ENCODE results near the gene GADD45G. TPM values are rescaled to one million over a fixed set of nuclear protein-coding genes. Genes with fewer than 3 reads are reported as not detected.

Gene GADD45G
- polyA plus RNA-seq, 1 of the 3 experiments (the other 2 are of a cell fraction) = 1.3 TPM

GRCh38 chr9:89605465-89606048 lies 745 bp downstream of the GADD45G start:
- no peaks in the 10 kb centered on the region for H3K79me2 ChIP-seq (ENCODE audit: insufficient read depth)
- H3F3A ChIP-seq (replicated peaks; ENCODE audit: insufficient read depth) = peaks cover 27% of the 10 kb centered on the region
- ChIA-PET POLR2A (interaction anchor here (0.5 to 8.4 kb wide), 32 partner anchors 8 to 494 kb away, joined by 3 to 134 read pairs (median 4); no protein-coding TSS in a partner anchor), CTCF (interaction anchor here (0.7 to 17.1 kb wide), 12 partner anchors 18 to 498 kb away, joined by 3 to 604 read pairs (median 8); no protein-coding TSS in a partner anchor)
- no peaks in the 10 kb centered on the region for H3K9me2 ChIP-seq
- WGBS (ENCODE audit: low lambda C conversion rate) = 30% methylated on average over 26 of the region's 57 CpGs
- H2AFZ ChIP-seq (ENCODE audit: low read depth) = peak overlapping the region; percentile 86; the same call in 1 of the 2 replicates
- H3K9me3 ChIP-seq = no peaks in the 10 kb centered on the region
- peaks cover 7% of the 10 kb centered on the region; the same call in 1 of the 2 replicates for H3K27me3 ChIP-seq (ENCODE audit: insufficient read depth)
- TF ChIP-seq RCOR1 (IDR thresholded peaks at IDR 0.05; ENCODE audit: low read length) (no peak), FOXJ3 (CRISPR knock-in tag; IDR thresholded peaks at IDR 0.05) (peak; percentile 53; the same call in 1 of the 2 replicates)
- peak overlapping the region; percentile 32; the same call in 1 of the 2 replicates for H3K9ac ChIP-seq
- peak; percentile 72 for DNase-seq
- H3K4me3 ChIP-seq (ENCODE audit: low read depth in 2 of 2, low read length in 1 of 2) = peak overlapping the region; percentile 47 to 61; a peak in 3 of 4 replicates
- peaks cover 24 to 37% of the 10 kb centered on the region in 2 experiments for H3K4me1 ChIP-seq (ENCODE audit: control insufficient read depth in 1 of 2, insufficient read depth in 2 of 2, low read depth in 1 of 2, low read length in 1 of 2)
- H3K4me2 ChIP-seq = peak overlapping the region; percentile 91
- H4K20me1 ChIP-seq (ENCODE audit: insufficient read depth) = no peaks in the 10 kb centered on the region
- no peaks in the 10 kb centered on the region for H3K36me3 ChIP-seq (replicated peaks in 1 of 2; ENCODE audit: control insufficient read depth in 1 of 2, insufficient read depth in 2 of 2, low read length in 1 of 2)
- peak overlapping the region in 1 of 2 experiments; percentile 91; a peak in 2 of 4 replicates for H3K27ac ChIP-seq (ENCODE audit: low read depth in 2 of 2, low read length in 1 of 2)

DNA sequence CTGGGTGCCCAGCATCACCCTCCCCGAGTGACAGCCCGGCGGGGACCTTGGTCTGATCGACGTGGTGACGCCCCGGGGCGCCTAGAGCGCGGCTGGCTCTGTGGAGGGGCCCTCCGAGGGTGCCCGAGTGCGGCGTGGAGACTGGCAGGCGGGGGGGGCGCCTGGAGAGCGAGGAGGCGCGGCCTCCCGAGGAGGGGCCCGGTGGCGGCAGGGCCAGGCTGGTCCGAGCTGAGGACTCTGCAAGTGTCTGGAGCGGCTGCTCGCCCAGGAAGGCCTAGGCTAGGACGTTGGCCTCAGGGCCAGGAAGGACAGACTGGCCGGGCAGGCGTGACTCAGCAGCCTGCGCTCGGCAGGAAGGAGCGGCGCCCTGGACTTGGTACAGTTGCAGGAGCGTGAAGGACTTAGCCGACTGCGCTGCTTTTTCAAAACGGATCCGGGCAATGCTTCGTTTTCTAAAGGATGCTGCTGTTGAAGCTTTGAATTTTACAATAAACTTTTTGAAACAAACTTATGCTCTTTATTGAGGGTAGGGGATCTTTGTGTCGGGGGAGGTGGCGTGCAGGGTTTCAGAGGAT lies 1.3 kb downstream of the GADD45G start:
- H3K9ac ChIP-seq = peak overlapping the region; percentile 32; the same call in 1 of the 2 replicates
- H2AFZ ChIP-seq (ENCODE audit: low read depth) = peak overlapping the region; percentile 86; the same call in 1 of the 2 replicates
- 8% methylated on average over 28 of the region's 40 CpGs for WGBS (ENCODE audit: low lambda C conversion rate)
- ChIA-PET CTCF (interaction anchor here (0.7 to 17.1 kb wide), 9 partner anchors 18 to 497 kb away, joined by 3 to 604 read pairs (median 5); no protein-coding TSS in a partner anchor), POLR2A (interaction anchor here (0.6 to 8.4 kb wide), 9 partner anchors 14 to 566 kb away, joined by 3 to 134 read pairs (median 7); no protein-coding TSS in a partner anchor)
- H3K79me2 ChIP-seq (ENCODE audit: insufficient read depth) = no peaks in the 10 kb centered on the region
- no peak for TF ChIP-seq USF2 (IDR thresholded peaks at IDR 0.05; ENCODE audit: borderline replicate concordance, low read depth, low read length)
- TF ChIP-seq RCOR1 (IDR thresholded peaks at IDR 0.05; ENCODE audit: low read length) = 0 out of 2 replicates have a peak, but pooled peaks have one; percentile 9
- no peak for TF ChIP-seq NFIC (IDR thresholded peaks at IDR 0.05; ENCODE audit: borderline replicate concordance)
- no peak for TF ChIP-seq TEAD4 (IDR thresholded peaks at IDR 0.05; ENCODE audit: borderline replicate concordance, insufficient read depth)
- no peak; the same call in 1 of the 2 replicates for TF ChIP-seq GABPA (IDR thresholded peaks at IDR 0.05; ENCODE audit: low read depth)
- TF ChIP-seq CHD2 (IDR thresholded peaks at IDR 0.05; ENCODE audit: low read length, partially characterized antibody) = no peak
- no peak for TF ChIP-seq PBX3 (IDR thresholded peaks at IDR 0.05)
- TF ChIP-seq FOXM1 (IDR thresholded peaks at IDR 0.05; ENCODE audit: low read depth) = no peak
- TF ChIP-seq ELF1 (IDR thresholded peaks at IDR 0.05) = peak; percentile 58; the same call in 1 of the 2 replicates
- TF ChIP-seq, protein P1, sequence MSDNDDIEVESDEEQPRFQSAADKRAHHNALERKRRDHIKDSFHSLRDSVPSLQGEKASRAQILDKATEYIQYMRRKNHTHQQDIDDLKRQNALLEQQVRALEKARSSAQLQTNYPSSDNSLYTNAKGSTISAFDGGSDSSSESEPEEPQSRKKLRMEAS (IDR thresholded peaks at IDR 0.05; ENCODE audit: low read depth) = peak; percentile 65
- TF ChIP-seq FOXJ3 (CRISPR knock-in tag; IDR thresholded peaks at IDR 0.05) = peak; percentile 22; the same call in 1 of the 2 replicates
- no peak for TF ChIP-seq TAF1 (IDR thresholded peaks at IDR 0.05; ENCODE audit: borderline replicate concordance, low read depth, low read length)
- TF ChIP-seq FOSL2 (IDR thresholded peaks at IDR 0.05; ENCODE audit: borderline replicate concordance, low read depth) = peak; percentile 32; the same call in 1 of the 2 replicates
- peak overlapping the region in 1 of 2 experiments; percentile 47; a peak in 2 of 4 replicates for H3K4me3 ChIP-seq (ENCODE audit: low read depth in 2 of 2, low read length in 1 of 2)
- H3K36me3 ChIP-seq (replicated peaks in 1 of 2; ENCODE audit: control insufficient read depth in 1 of 2, insufficient read depth in 2 of 2, low read length in 1 of 2) = no peaks in the 10 kb centered on the region
- peaks cover 3% of the 10 kb centered on the region; the same call in 1 of the 2 replicates for H3K27me3 ChIP-seq (ENCODE audit: insufficient read depth)
- H3K4me2 ChIP-seq = peak overlapping the region; percentile 91
- H4K20me1 ChIP-seq (ENCODE audit: insufficient read depth) = no peaks in the 10 kb centered on the region
- DNase-seq = peak; percentile 72
- H3K27ac ChIP-seq (ENCODE audit: low read depth in 2 of 2, low read length in 1 of 2) = peak overlapping the region; percentile 13 to 91; a peak in 3 of 4 replicates
- H3K9me2 ChIP-seq = no peaks in the 10 kb centered on the region
- H3K9me3 ChIP-seq = no peaks in the 10 kb centered on the region
- H3K4me1 ChIP-seq (ENCODE audit: control insufficient read depth in 1 of 2, insufficient read depth in 2 of 2, low read depth in 1 of 2, low read length in 1 of 2) = peaks cover 24 to 41% of the 10 kb centered on the region in 2 experiments
- H3F3A ChIP-seq (replicated peaks; ENCODE audit: insufficient read depth) = peaks cover 27% of the 10 kb centered on the region
